ENCODE results near the gene PID1. TPM values are rescaled to one million over a fixed set of nuclear protein-coding genes. Genes with fewer than 3 reads are reported as not detected.
A peak's percentile ranks its signal among the peaks of the same experiment; 100 is the strongest.

The PID1 gene
- total and polyA plus RNA-seq, 4 donors = 13.3 to 52.0 (median 45.7) TPM

DNA sequence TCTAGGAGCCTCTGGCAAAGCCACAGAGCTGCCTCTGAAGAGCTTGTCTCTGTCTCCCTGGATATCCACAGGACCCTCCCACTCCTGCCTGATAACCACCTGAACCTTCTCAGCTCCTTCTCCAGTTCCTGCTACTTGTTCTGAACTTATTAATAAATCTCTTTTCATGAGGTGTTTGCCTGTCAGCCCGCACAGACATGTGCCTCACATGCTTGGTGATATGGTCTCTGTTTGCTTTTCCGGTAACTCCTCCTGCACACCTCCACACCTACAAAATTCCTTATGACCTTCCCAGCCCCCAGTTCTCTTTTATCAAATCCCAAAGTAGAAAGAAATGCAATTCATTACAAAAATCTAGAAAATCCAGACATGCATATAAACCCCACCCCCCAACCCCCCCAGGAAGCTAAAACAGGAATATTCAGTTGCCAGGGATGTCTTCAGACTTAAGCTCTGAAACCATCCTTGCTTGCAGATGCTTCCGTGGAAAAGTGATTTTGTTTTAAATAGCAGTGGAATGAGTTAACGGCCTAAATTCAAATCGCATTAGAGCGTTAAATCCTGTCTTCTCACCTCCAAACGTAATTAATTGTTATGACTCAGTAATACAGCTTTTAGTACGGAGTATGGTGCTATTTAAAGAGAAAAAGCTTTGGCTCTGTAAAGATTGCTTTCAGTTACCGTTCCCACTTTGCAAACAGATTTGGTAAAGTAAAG lies 2.1 kb upstream of the PID1 start:
- Histone ChIP-seq H3K4me1 (ENCODE audit: control insufficient read depth in 4 of 4, insufficient read depth in 4 of 4, low read length in 3 of 4) (peaks cover 0 to 27% (median 13%) of the 10 kb centered on the region in 4 donors), H3K9me3 (ENCODE audit: control insufficient read depth in 4 of 4, low read length in 3 of 4) (no peaks in the 10 kb centered on the region), H3K27ac (ENCODE audit: low read depth in 1 of 2, low read length in 2 of 2) (peak overlapping the region; percentile 47 to 66), H3K4me3 (ENCODE audit: low read depth in 1 of 3, low read length in 3 of 3) (peak overlapping the region in 2 of 3 donors; percentile 32 to 46), H3K36me3 (ENCODE audit: control insufficient read depth in 4 of 4, insufficient read depth in 3 of 4, low read depth in 1 of 4, low read length in 3 of 4) (no peaks in the 10 kb centered on the region), H3K27me3 (ENCODE audit: control insufficient read depth in 4 of 4, insufficient read depth in 4 of 4, low read length in 3 of 4) (no peaks in the 10 kb centered on the region), H3K9ac (ENCODE audit: low read depth in 1 of 2, low read length in 2 of 2) (peak overlapping the region in 1 of 2 donors; percentile 79)
- no peak for TF ChIP-seq GABPA (IDR thresholded peaks at IDR 0.05 in 1 of 2, conservative IDR thresholded peaks at IDR 0.05 in 1 of 2)
- no peak for TF ChIP-seq REST (IDR thresholded peaks at IDR 0.05)
- no peak for TF ChIP-seq NR2F2 (IDR thresholded peaks at IDR 0.05)
- TF ChIP-seq FOXA1 (IDR thresholded peaks at IDR 0.05) = no peak
- no peak for TF ChIP-seq CTCF (IDR thresholded peaks at IDR 0.05; ENCODE audit: low read depth, low read length, missing input control)
- no peak for TF ChIP-seq TAF1 (conservative IDR thresholded peaks at IDR 0.05)
- no peak for TF ChIP-seq RXRA (IDR thresholded peaks at IDR 0.05)
- TF ChIP-seq JUND (IDR thresholded peaks at IDR 0.05) = no peak
- TF ChIP-seq YY1 (IDR thresholded peaks at IDR 0.05) = no peak
- no peak for TF ChIP-seq FOXA2 (IDR thresholded peaks at IDR 0.05)
- TF ChIP-seq SP1 (IDR thresholded peaks at IDR 0.05) = no peak
- TF ChIP-seq ATF3 (IDR thresholded peaks at IDR 0.05) = no peak
- TF ChIP-seq, protein P1, sequence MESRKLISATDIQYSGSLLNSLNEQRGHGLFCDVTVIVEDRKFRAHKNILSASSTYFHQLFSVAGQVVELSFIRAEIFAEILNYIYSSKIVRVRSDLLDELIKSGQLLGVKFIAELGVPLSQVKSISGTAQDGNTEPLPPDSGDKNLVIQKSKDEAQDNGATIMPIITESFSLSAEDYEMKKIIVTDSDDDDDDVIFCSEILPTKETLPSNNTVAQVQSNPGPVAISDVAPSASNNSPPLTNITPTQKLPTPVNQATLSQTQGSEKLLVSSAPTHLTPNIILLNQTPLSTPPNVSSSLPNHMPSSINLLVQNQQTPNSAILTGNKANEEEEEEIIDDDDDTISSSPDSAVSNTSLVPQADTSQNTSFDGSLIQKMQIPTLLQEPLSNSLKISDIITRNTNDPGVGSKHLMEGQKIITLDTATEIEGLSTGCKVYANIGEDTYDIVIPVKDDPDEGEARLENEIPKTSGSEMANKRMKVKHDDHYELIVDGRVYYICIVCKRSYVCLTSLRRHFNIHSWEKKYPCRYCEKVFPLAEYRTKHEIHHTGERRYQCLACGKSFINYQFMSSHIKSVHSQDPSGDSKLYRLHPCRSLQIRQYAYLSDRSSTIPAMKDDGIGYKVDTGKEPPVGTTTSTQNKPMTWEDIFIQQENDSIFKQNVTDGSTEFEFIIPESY (IDR thresholded peaks at IDR 0.05) = no peak
- no peak for TF ChIP-seq EGR1 (IDR thresholded peaks at IDR 0.05; ENCODE audit: low read depth in 2 of 2)
- TF ChIP-seq RAD21 (IDR thresholded peaks at IDR 0.05) = no peak
- no peak for DNase-seq (ENCODE audit: low spot score)
- 17% methylated on average over 9 of the region's 9 CpGs for WGBS

GRCh38 chr2:229269941-229270340 lies 1.1 kb downstream of the PID1 start:
- 17% methylated on average over 6 of the region's 6 CpGs for WGBS
- no peaks in the 10 kb centered on the region for H3K27me3 ChIP-seq (ENCODE audit: control insufficient read depth in 4 of 4, insufficient read depth in 4 of 4, low read length in 3 of 4)
- peak overlapping the region; percentile 82 to 99 (median 88) for H3K4me3 ChIP-seq (ENCODE audit: low read depth in 1 of 3, low read length in 3 of 3)
- no peak for DNase-seq (ENCODE audit: low spot score)
- H3K9ac ChIP-seq (ENCODE audit: low read depth in 1 of 2, low read length in 2 of 2) = peak overlapping the region; percentile 82 to 94
- H3K27ac ChIP-seq (ENCODE audit: low read depth in 1 of 2, low read length in 2 of 2) = peak overlapping the region; percentile 87 to 90
- no peaks in the 10 kb centered on the region for H3K36me3 ChIP-seq (ENCODE audit: control insufficient read depth in 4 of 4, insufficient read depth in 3 of 4, low read depth in 1 of 4, low read length in 3 of 4)
- TF ChIP-seq JUND (IDR thresholded peaks at IDR 0.05) = peak in 1 of 2 donors; percentile 21
- no peak for TF ChIP-seq FOXA2 (IDR thresholded peaks at IDR 0.05)
- H3K9me3 ChIP-seq (ENCODE audit: control insufficient read depth in 4 of 4, low read length in 3 of 4) = no peaks in the 10 kb centered on the region
- H3K4me1 ChIP-seq (ENCODE audit: control insufficient read depth in 4 of 4, insufficient read depth in 4 of 4, low read length in 3 of 4) = peaks cover 2 to 54% (median 35%) of the 10 kb centered on the region in 4 donors
